Esophagus muscularis mucosa (tissue), 4 donors: ENCODE measurements around the gene MUC21. TPM values are rescaled to one million over a fixed set of nuclear protein-coding genes. Genes with fewer than 3 reads are reported as not detected.

Experiments used
- DNase-seq: peaks from one replicate; pipeline ENCODE4 v3.0.0-alpha.2; 2017; ENCODE audit errors: extremely low spot score
- H3K27ac ChIP-seq, 4 donors: fragments of 200-600 bp; sonication (generic); replicated peaks in 1 of 4; 1 replicate in 3 of 4; 2 replicates in 1 of 4; pipeline ENCODE4 v1.5.1; 2016 to 2019; ENCODE audit warnings: mild to moderate bottlenecking in 1 of 4
- H3K27me3 ChIP-seq, 4 donors: fragments of 200-600 bp; sonication (generic); one replicate each; pipeline versions ENCODE4 v1.5.1 to v1.6.0; 2016 to 2019
- H3K36me3 ChIP-seq, 4 donors: fragments of 200-600 bp; sonication (generic); one replicate each; pipeline ENCODE4 v1.5.1; 2016 to 2019
- H3K4me1 ChIP-seq, 4 donors: fragments of 200-600 bp; sonication (generic); one replicate each; pipeline ENCODE4 v1.5.1; 2016 to 2019
- H3K4me3 ChIP-seq, 4 donors: fragments of 200-600 bp; sonication (generic); 1 replicate in 2 of 4; 2 replicates in 2 of 4; pipeline ENCODE4 v1.5.1; 2016 to 2019; ENCODE audit warnings: mild to moderate bottlenecking in 4 of 4, moderate library complexity in 1 of 4
- H3K9me3 ChIP-seq, 4 donors: fragments of 200-600 bp; sonication (generic); 1 replicate in 3 of 4; 2 replicates in 1 of 4; pipeline ENCODE4 v1.5.1; 2016 to 2019
- CTCF ChIP-seq, 3 experiments: fragments of 200-600 bp in 2 of 3; fragments of 450-650 bp in 1 of 3; sonication (generic) in 2 of 3; IDR thresholded peaks; one replicate each; pipeline ENCODE4 v1.5.1; 2017 to 2019; ENCODE audit warnings: antibody characterized with exemption in 3 of 3, mild to moderate bottlenecking in 2 of 3, moderate library complexity in 1 of 3
- EP300 ChIP-seq: sonication (generic); formaldehyde crosslinking; IDR thresholded peaks from one replicate; pipeline ENCODE4 v1.6.1; 2017; ENCODE audit warnings: antibody characterized with exemption
- POLR2A ChIP-seq: fragments of 450-650 bp; IDR thresholded peaks from one replicate; pipeline ENCODE4 v1.6.1; 2017; ENCODE audit warnings: antibody characterized with exemption, moderate library complexity, mild to moderate bottlenecking, low read depth
- POLR2AphosphoS5 ChIP-seq, 2 donors: sonication (generic); formaldehyde crosslinking; IDR thresholded peaks; one replicate each; pipeline ENCODE4 v1.6.1; 2017; ENCODE audit warnings: antibody characterized with exemption in 2 of 2
- WGBS: methylation state at CpG from one replicate; pipeline ENCODE4 v1.1.5; 2018; 5-methylcytosine and 5-hydroxymethylcytosine counted together
- intact Hi-C: fragments of 100-400 bp; cut with DNase I; formaldehyde crosslinking; loops from one replicate; pipeline ENCODE4 v1.15.1; 2023
- total RNA-seq, 4 donors: library from RNA; depleted of rRNA; stranded (reverse); fragments of >200 nt; gene quantifications; one replicate each; pipeline versions ENCODE4 v1.1.0 to v1.2.1, GENCODE V29; 2016

The MUC21 gene
- 1 to 10 TPM in 1 of 4 donors, not detected in 3; 2.1 TPM for total RNA-seq

GRCh38 chr6:30983439-30983838, at the start of gene MUC21:
Gene MUC21 (plus strand): TSS chr6:30983718. CDS start chr6:30983959, 241 bp downstream.
- H3K4me1 ChIP-seq = peaks cover 0 to 11% (median 5%) of the 10 kb centered on the region in 4 donors
- no peaks in the 10 kb centered on the region for H3K36me3 ChIP-seq
- no peak for DNase-seq
- peaks cover 0 to 54% (median 0%) of the 10 kb centered on the region in 4 donors for H3K27me3 ChIP-seq
- TF ChIP-seq CTCF (IDR thresholded peaks at IDR 0.05) = no peak
- no peak within 1 kb of the TSS for H3K27ac ChIP-seq
- intact Hi-C loops = no loop called here
- WGBS = 83% methylated on average over 6 of the region's 6 CpGs
- H3K4me3 ChIP-seq = no peak within 1 kb of the TSS
- H3K9me3 ChIP-seq = no peaks in the 10 kb centered on the region

- no peak for DNase-seq
- Histone ChIP-seq H3K4me1 (peaks cover 0 to 10% (median 9%) of the 10 kb centered on the region in 4 donors), H3K27ac (no peak overlapping the region), H3K9me3 (no peaks in the 10 kb centered on the region), H3K27me3 (peaks cover 0 to 26% (median 0%) of the 10 kb centered on the region in 4 donors), H3K36me3 (no peaks in the 10 kb centered on the region), H3K4me3 (no peak overlapping the region)
- WGBS = 35% methylated on average over 3 of the region's 3 CpGs
- intact Hi-C loops = no loop called here
- no peak for TF ChIP-seq CTCF (IDR thresholded peaks at IDR 0.05)
- TF ChIP-seq POLR2AphosphoS5 (IDR thresholded peaks at IDR 0.05) = no peak
- TF ChIP-seq EP300 = no peak
- TF ChIP-seq POLR2A = no peak
Observed at GRCh38 chr6:30935018-30935417, 48.5 kb upstream of the MUC21 start.

- TF ChIP-seq POLR2A (no peak), CTCF (IDR thresholded peaks at IDR 0.05) (no peak), EP300 (no peak), POLR2AphosphoS5 (IDR thresholded peaks at IDR 0.05) (no peak)
- WGBS = 90% methylated on average over 6 of the region's 6 CpGs
- Histone ChIP-seq H3K27me3 (peaks cover 0 to 43% (median 0%) of the 10 kb centered on the region in 4 donors), H3K9me3 (no peaks in the 10 kb centered on the region), H3K27ac (no peak overlapping the region), H3K4me1 (peaks cover 3 to 13% (median 10%) of the 10 kb centered on the region in 4 donors), H3K36me3 (no peaks in the 10 kb centered on the region), H3K4me3 (no peak overlapping the region)
- no peak for DNase-seq
- intact Hi-C loops = no loop called here
Observed at GRCh38 chr6:30937265-30937664, 46.3 kb upstream of the MUC21 start.

- intact Hi-C loops = no loop called here
- peaks cover 0 to 55% (median 0%) of the 10 kb centered on the region in 4 donors for H3K27me3 ChIP-seq
- peaks cover 10 to 22% (median 19%) of the 10 kb centered on the region in 4 donors for H3K4me1 ChIP-seq
- no peaks in the 10 kb centered on the region for H3K9me3 ChIP-seq
- no peak for TF ChIP-seq EP300
- TF ChIP-seq CTCF (IDR thresholded peaks at IDR 0.05) = no peak
- no peak for TF ChIP-seq POLR2AphosphoS5 (IDR thresholded peaks at IDR 0.05)
- TF ChIP-seq POLR2A = no peak
- WGBS = 82% methylated on average over 3 of the region's 4 CpGs
- no peak overlapping the region for H3K27ac ChIP-seq
- no peak overlapping the region for H3K4me3 ChIP-seq
- no peaks in the 10 kb centered on the region for H3K36me3 ChIP-seq
- DNase-seq = no peak
Observed at GRCh38 chr6:30938730-30939129, 44.8 kb upstream of the MUC21 start.

- H3K4me3 ChIP-seq = no peak overlapping the region
- intact Hi-C loops = no loop called here
- no peak for DNase-seq
- no peaks in the 10 kb centered on the region for H3K36me3 ChIP-seq
- no peak for TF ChIP-seq POLR2AphosphoS5 (IDR thresholded peaks at IDR 0.05)
- TF ChIP-seq EP300 = no peak
- no peak for TF ChIP-seq POLR2A
- H3K4me1 ChIP-seq = peaks cover 10 to 22% (median 19%) of the 10 kb centered on the region in 4 donors
- peaks cover 0 to 55% (median 0%) of the 10 kb centered on the region in 4 donors for H3K27me3 ChIP-seq
- no peaks in the 10 kb centered on the region for H3K9me3 ChIP-seq
- WGBS = 59% methylated on average over 3 of the region's 3 CpGs
- H3K27ac ChIP-seq = no peak overlapping the region
Observed at GRCh38 chr6:30939473-30939872, 44.0 kb upstream of the MUC21 start.
